A673 (cell line): ENCODE measurements around the gene SDS.

Source experiments
- CTCF ChIP-seq: fragments of 300-800, 200-600 bp; sonication (generic); conservative IDR thresholded peaks from 2 replicates; pipeline ENCODE4 v1.5.1; 2017; ENCODE audit warnings: low read depth, mild to moderate bottlenecking, antibody characterized with exemption, low read length, moderate library complexity, mixed read lengths
- EZH2 ChIP-seq: fragments of 200-600 bp; sonication (generic); IDR thresholded peaks from 2 replicates; pipeline ENCODE4 v1.6.1; 2017; ENCODE audit warnings: borderline replicate concordance, low read depth, mild to moderate bottlenecking, mixed read lengths, antibody characterized with exemption, low read length; ENCODE audit not compliant: poor library complexity, severe bottlenecking

GRCh38 chr12:113452458-113452857 is 48.8 kb upstream of the SDS start:
- no peak for TF ChIP-seq CTCF
- TF ChIP-seq EZH2, result no peak
